ENCODE measurements around the gene P4HA1.

- TF ChIP-seq CTCF (IDR thresholded peaks at IDR 0.05) (no peak), POLR2A (IDR thresholded peaks at IDR 0.05) (no peak)
Observed at GRCh38 chr10:73060173-73060572, 36.5 kb downstream of the P4HA1 start.
